DOHH2 (cell line): ENCODE data around the gene INSR.

Source experiments
- H3F3A ChIP-seq: fragments of 200-600 bp; sonication (generic), shearing (Covaris generic); 2 replicates; pipeline ENCODE4 v1.6.0; 2016; ENCODE audit warnings: antibody characterized with exemption, mild to moderate bottlenecking; ENCODE audit not compliant: control insufficient read depth, insufficient read depth
- H3K27ac ChIP-seq: fragments of 200-600 bp; sonication (generic); 2 replicates; pipeline ENCODE4 v1.5.1; 2014; ENCODE audit warnings: low read depth, mild to moderate bottlenecking, low read length, moderate library complexity
- H3K27me3 ChIP-seq: fragments of 200-600 bp; sonication (generic); 2 replicates; pipeline ENCODE4 v1.6.1; 2014; ENCODE audit warnings: mild to moderate bottlenecking, low read length, mixed read lengths; ENCODE audit not compliant: control insufficient read depth
- H3K36me3 ChIP-seq: fragments of 200-600 bp; sonication (generic); 2 replicates; pipeline ENCODE4 v1.6.1; 2014; ENCODE audit warnings: mild to moderate bottlenecking, low read length, moderate library complexity, mixed read lengths; ENCODE audit not compliant: control insufficient read depth
- H3K4me1 ChIP-seq: fragments of 200-600 bp; sonication (generic); 2 replicates; pipeline ENCODE4 v1.6.1; 2014; ENCODE audit warnings: mild to moderate bottlenecking, low read length, mixed read lengths; ENCODE audit not compliant: control insufficient read depth
- H3K4me2 ChIP-seq: fragments of 200-600 bp; sonication (generic); 2 replicates; pipeline ENCODE4 v1.6.0; 2014; ENCODE audit warnings: mild to moderate bottlenecking, low read length, moderate library complexity
- H3K4me3 ChIP-seq: fragments of 200-600 bp; sonication (generic); 2 replicates; pipeline ENCODE4 v1.5.1; 2014; ENCODE audit warnings: mild to moderate bottlenecking, low read length, mixed read lengths
- H3K79me2 ChIP-seq: fragments of 200-600 bp; sonication (generic); 2 replicates; pipeline ENCODE4 v1.6.1; 2014; ENCODE audit warnings: mild to moderate bottlenecking, low read length, mixed read lengths; ENCODE audit not compliant: control insufficient read depth
- H3K9me2 ChIP-seq: fragments of 200-600 bp; sonication (generic); replicated peaks from 2 replicates; pipeline ENCODE4 v1.6.1; 2014; ENCODE audit warnings: mild to moderate bottlenecking, low read length, mixed read lengths; ENCODE audit not compliant: control insufficient read depth
- H3K9me3 ChIP-seq: fragments of 200-600 bp; sonication (generic); 2 replicates; pipeline ENCODE4 v1.6.1; 2014; ENCODE audit warnings: antibody characterized with exemption, low read length, mixed read lengths; ENCODE audit not compliant: control insufficient read depth, insufficient read depth
- H4K20me1 ChIP-seq: fragments of 200-600 bp; sonication (generic); 2 replicates; pipeline ENCODE4 v1.6.0; 2014; ENCODE audit warnings: low read depth, mild to moderate bottlenecking, antibody characterized with exemption, low read length, moderate library complexity; ENCODE audit not compliant: control insufficient read depth, insufficient read depth
- EZH2phosphoT487 ChIP-seq: fragments of 200-600 bp; sonication (generic); IDR thresholded peaks from 2 replicates; pipeline ENCODE4 v1.6.1; 2017; ENCODE audit warnings: borderline replicate concordance, mild to moderate bottlenecking, antibody characterized with exemption, low read length, moderate library complexity, mixed read lengths
- TF ChIP-seq, protein P1 (sequence below): fragments of 200-600 bp; sonication (generic); IDR thresholded peaks from one replicate; pipeline ENCODE4 v1.5.1; 2014; ENCODE audit warnings: antibody characterized with exemption, mild to moderate bottlenecking, low read depth, low read length; ENCODE audit not compliant: poor library complexity, severe bottlenecking

Gene INSR

DNA sequence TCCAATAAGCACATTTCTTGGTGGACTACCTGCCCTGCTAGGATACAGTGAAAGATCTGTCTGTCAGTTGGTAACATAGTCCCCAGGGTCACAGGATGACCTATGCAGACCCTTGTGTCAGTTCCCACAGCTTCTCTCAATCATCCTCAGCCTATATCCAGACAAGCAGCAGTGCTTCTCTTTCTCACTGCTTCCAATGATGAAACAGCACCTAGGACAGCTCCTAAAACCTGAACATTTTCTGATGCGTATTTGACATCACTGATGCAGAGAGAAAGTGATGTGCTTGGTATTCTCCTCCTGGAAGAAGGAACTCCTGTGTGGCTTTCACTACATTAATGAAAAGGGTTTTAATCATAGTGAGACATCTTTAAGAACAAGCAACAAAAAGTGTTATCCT is 181.0 kb downstream of the INSR start:
- no peak overlapping the region for H3K4me3 ChIP-seq
- H3F3A ChIP-seq, result no peaks in the 10 kb centered on the region
- H3K4me2 ChIP-seq, result no peak overlapping the region
- H3K4me1 ChIP-seq, result no peaks in the 10 kb centered on the region
- H3K79me2 ChIP-seq, result no peaks in the 10 kb centered on the region
- peaks cover 3% of the 10 kb centered on the region for H3K27me3 ChIP-seq
- TF ChIP-seq, protein P1, sequence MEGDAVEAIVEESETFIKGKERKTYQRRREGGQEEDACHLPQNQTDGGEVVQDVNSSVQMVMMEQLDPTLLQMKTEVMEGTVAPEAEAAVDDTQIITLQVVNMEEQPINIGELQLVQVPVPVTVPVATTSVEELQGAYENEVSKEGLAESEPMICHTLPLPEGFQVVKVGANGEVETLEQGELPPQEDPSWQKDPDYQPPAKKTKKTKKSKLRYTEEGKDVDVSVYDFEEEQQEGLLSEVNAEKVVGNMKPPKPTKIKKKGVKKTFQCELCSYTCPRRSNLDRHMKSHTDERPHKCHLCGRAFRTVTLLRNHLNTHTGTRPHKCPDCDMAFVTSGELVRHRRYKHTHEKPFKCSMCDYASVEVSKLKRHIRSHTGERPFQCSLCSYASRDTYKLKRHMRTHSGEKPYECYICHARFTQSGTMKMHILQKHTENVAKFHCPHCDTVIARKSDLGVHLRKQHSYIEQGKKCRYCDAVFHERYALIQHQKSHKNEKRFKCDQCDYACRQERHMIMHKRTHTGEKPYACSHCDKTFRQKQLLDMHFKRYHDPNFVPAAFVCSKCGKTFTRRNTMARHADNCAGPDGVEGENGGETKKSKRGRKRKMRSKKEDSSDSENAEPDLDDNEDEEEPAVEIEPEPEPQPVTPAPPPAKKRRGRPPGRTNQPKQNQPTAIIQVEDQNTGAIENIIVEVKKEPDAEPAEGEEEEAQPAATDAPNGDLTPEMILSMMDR, result no peak
- TF ChIP-seq EZH2phosphoT487, result no peak
- no peaks in the 10 kb centered on the region for H3K36me3 ChIP-seq
- H3K27ac ChIP-seq, result no peak overlapping the region
- H4K20me1 ChIP-seq, result no peaks in the 10 kb centered on the region
- H3K9me2 ChIP-seq, result no peaks in the 10 kb centered on the region
- no peaks in the 10 kb centered on the region for H3K9me3 ChIP-seq

DNA sequence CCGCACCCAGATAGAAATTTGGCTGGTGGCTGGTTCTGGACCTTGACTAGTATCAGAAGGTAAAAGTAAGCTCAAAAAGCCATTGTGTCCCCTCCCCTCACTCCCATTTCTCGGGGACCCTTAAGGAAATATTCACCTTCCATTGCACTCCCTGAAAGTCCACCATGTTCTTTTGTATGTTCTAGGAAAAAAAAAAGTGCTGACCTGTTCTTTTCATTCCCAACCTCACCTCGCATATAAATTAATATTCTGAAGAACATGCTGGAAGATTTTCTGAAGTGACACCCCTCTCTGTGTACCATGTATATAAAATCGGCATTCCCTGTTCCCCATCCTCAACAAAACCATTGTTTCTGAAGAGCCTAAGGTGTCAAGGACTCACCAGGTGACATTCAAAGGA is 181.5 kb downstream of the INSR start:
- H3K27ac ChIP-seq, result no peak overlapping the region
- no peaks in the 10 kb centered on the region for H3F3A ChIP-seq
- H3K27me3 ChIP-seq, result peaks cover 3% of the 10 kb centered on the region
- no peaks in the 10 kb centered on the region for H3K4me1 ChIP-seq
- no peak overlapping the region for H3K4me3 ChIP-seq
- H3K4me2 ChIP-seq, result no peak overlapping the region
- no peaks in the 10 kb centered on the region for H3K9me2 ChIP-seq
- H3K9me3 ChIP-seq, result no peaks in the 10 kb centered on the region
- H4K20me1 ChIP-seq, result no peaks in the 10 kb centered on the region
- TF ChIP-seq, protein P1, result no peak
- TF ChIP-seq EZH2phosphoT487, result no peak
- no peaks in the 10 kb centered on the region for H3K36me3 ChIP-seq
- H3K79me2 ChIP-seq, result no peaks in the 10 kb centered on the region

DNA sequence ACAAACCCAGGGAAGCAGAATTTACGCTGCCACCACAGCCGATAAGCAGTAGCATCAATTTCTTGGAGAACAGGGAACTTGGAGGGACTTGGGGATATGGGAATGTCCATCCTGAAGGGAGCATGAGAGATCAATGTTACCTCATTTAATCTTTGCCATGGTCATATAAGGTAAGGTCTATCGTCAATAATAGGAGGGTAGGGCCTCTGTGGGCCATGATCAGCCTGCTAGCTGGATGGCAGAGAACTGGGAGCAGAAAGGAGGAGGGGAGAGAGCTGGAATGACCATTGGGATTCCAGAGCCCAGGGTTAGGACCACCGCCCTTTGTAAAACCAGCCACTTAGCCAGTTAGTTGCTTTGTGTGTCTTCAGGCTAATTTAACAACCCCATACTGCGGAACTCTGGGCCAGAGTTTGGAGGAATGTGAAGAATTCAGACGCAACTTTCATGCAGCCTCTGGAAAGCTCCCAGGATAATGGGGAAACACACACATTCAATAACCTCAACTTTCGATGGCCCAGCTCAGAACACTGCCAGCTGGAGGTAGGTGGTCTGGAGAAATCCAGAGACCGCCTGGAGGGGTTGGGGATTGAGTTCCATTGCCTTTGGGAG is 184.4 kb downstream of the INSR start:
- Histone ChIP-seq H3K27ac (no peak overlapping the region), H3K9me2 (no peaks in the 10 kb centered on the region)

More for the DNA sequence above, 184.4 kb downstream of the INSR start:
- peaks cover 3% of the 10 kb centered on the region; the same call in 1 of the 2 replicates for H3K27me3 ChIP-seq
- H3K4me2 ChIP-seq, result no peak overlapping the region
- no peaks in the 10 kb centered on the region for H3K79me2 ChIP-seq
- no peaks in the 10 kb centered on the region for H3K9me3 ChIP-seq
- no peak for TF ChIP-seq EZH2phosphoT487
- TF ChIP-seq, protein P1, result no peak
- peaks cover 3% of the 10 kb centered on the region; the same call in 1 of the 2 replicates for H3F3A ChIP-seq
- no peaks in the 10 kb centered on the region for H4K20me1 ChIP-seq
- H3K4me3 ChIP-seq, result no peak overlapping the region
- H3K36me3 ChIP-seq, result no peaks in the 10 kb centered on the region
- H3K4me1 ChIP-seq, result peaks cover 10% of the 10 kb centered on the region
